ENCODE measurements around the gene NFAM1. TPM values are rescaled to one million over a fixed set of nuclear protein-coding genes. Genes with fewer than 3 reads are reported as not detected.

Gene NFAM1
- total and polyA plus RNA-seq, 2 of the 13 experiments (the other 11 are each of a cell fraction or from before 2014, with no cell fraction given) = 0.03 TPM; not detected in 1

DNA sequence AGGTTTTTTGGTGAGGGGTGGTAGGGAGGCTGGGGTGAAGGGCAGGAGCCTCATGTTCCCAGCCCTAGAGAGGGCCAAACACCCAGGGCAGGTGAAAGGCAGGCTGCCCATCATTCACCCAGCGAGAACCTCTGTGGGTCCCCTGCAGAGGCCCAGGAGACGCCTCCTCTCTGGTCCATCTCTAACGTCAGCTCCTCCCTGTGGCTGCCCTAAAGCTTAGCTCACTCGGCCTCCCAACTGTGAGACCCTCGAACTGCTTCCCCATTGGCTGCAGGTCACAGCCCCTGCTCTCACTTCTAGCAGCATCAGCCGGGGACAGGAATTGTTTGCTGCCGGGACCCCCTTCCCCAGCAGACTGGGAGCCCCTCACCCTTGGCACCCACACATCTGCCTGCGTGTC lies 615 bp upstream of the NFAM1 start:
- Histone ChIP-seq H3K4me3 (replicated peaks in 1 of 3; ENCODE audit: insufficient read depth in 1 of 3, low read depth in 2 of 3, low read length in 3 of 3) (no peak overlapping the region), H2AFZ (ENCODE audit: low read length) (no peak overlapping the region), H3K27me3 (ENCODE audit: control insufficient read depth in 1 of 2, insufficient read depth in 2 of 2, low read length in 2 of 2) (peaks cover 8 to 65% of the 10 kb centered on the region in 2 experiments), H3K36me3 (replicated peaks in 1 of 2; ENCODE audit: control insufficient read depth in 1 of 2, insufficient read depth in 2 of 2, low read length in 2 of 2) (no peaks in the 10 kb centered on the region), H4K20me1 (ENCODE audit: insufficient read depth, low read length) (no peaks in the 10 kb centered on the region), H3K9me3 (ENCODE audit: low read length) (no peaks in the 10 kb centered on the region), H3K79me2 (ENCODE audit: insufficient read depth, low read length) (no peaks in the 10 kb centered on the region), H3K4me2 (ENCODE audit: low read depth, low read length) (no peak overlapping the region), H3K4me1 (ENCODE audit: insufficient read depth, low read length) (peaks cover 20% of the 10 kb centered on the region), H3K27ac (ENCODE audit: extremely low read length, insufficient read depth, low read length) (no peak overlapping the region), H3K9ac (ENCODE audit: insufficient read depth, low read depth, low read length) (no peak overlapping the region)
- in situ Hi-C loops (cut with HindIII; ENCODE audit: extremely low pct_ligation_motif_present, low pct_unique_long_range_greater_than_20kb) (loop anchor here (25.0 kb wide), 1 partner anchor 471 kb away; the partner anchor contains the start of genes SEPTIN3 and SMIM45), intact Hi-C loops (cut with micrococcal nuclease; ENCODE audit: unreplicated experiment) (no loop called here)
- no peak for ATAC-seq
- ChIA-PET POLR2A (interaction anchor here (1.4 kb wide), 1 partner anchor 64 kb away, joined by 3 read pairs; no protein-coding TSS in a partner anchor), CTCF (ENCODE audit: low intra/inter-chr PET ratio, low total read pairs) (no interaction called here)
- DNase-seq (ENCODE audit: low spot score) = no peak
- no peak for FAIRE-seq
- no TSS peak for BruUV-seq (replicated peaks)
- no peak for TF ChIP-seq NCOA5 (CRISPR knock-in tag; IDR thresholded peaks at IDR 0.05)
- no peak for TF ChIP-seq AHR (CRISPR knock-in tag; IDR thresholded peaks at IDR 0.05)
- no peak for TF ChIP-seq MTF1 (CRISPR knock-in tag; IDR thresholded peaks at IDR 0.05)
- no peak for TF ChIP-seq ZNF264 (CRISPR knock-in tag; IDR thresholded peaks at IDR 0.05)
- no peak for TF ChIP-seq ZFY (CRISPR knock-in tag; IDR thresholded peaks at IDR 0.05)
- no peak for TF ChIP-seq NFYB (CRISPR knock-in tag; IDR thresholded peaks at IDR 0.05)
- TF ChIP-seq U2AF1 (optimal IDR thresholded peaks at IDR 0.05; ENCODE audit: low read depth, low read length) = no peak
- no peak for TF ChIP-seq ZNF878 (CRISPR knock-in tag; IDR thresholded peaks at IDR 0.05)
- TF ChIP-seq FOXA3 (CRISPR knock-in tag; IDR thresholded peaks at IDR 0.05) = no peak
- TF ChIP-seq, protein P1, sequence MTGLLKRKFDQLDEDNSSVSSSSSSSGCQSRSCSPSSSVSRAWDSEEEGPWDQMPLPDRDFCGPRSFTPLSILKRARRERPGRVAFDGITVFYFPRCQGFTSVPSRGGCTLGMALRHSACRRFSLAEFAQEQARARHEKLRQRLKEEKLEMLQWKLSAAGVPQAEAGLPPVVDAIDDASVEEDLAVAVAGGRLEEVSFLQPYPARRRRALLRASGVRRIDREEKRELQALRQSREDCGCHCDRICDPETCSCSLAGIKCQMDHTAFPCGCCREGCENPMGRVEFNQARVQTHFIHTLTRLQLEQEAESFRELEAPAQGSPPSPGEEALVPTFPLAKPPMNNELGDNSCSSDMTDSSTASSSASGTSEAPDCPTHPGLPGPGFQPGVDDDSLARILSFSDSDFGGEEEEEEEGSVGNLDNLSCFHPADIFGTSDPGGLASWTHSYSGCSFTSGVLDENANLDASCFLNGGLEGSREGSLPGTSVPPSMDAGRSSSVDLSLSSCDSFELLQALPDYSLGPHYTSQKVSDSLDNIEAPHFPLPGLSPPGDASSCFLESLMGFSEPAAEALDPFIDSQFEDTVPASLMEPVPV (CRISPR knock-in tag; IDR thresholded peaks at IDR 0.05) = no peak
- no peak for TF ChIP-seq ZNF773 (CRISPR knock-in tag; IDR thresholded peaks at IDR 0.05; ENCODE audit: borderline replicate concordance)
- no peak for TF ChIP-seq ZNF562 (CRISPR knock-in tag; IDR thresholded peaks at IDR 0.05; ENCODE audit: borderline replicate concordance)
- TF ChIP-seq, protein P2, sequence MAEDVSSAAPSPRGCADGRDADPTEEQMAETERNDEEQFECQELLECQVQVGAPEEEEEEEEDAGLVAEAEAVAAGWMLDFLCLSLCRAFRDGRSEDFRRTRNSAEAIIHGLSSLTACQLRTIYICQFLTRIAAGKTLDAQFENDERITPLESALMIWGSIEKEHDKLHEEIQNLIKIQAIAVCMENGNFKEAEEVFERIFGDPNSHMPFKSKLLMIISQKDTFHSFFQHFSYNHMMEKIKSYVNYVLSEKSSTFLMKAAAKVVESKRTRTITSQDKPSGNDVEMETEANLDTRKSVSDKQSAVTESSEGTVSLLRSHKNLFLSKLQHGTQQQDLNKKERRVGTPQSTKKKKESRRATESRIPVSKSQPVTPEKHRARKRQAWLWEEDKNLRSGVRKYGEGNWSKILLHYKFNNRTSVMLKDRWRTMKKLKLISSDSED (CRISPR knock-in tag; IDR thresholded peaks at IDR 0.05) = no peak
- no peak for TF ChIP-seq KMT2B (CRISPR knock-in tag; IDR thresholded peaks at IDR 0.05)
- TF ChIP-seq DPF2 (CRISPR knock-in tag; IDR thresholded peaks at IDR 0.05; ENCODE audit: borderline replicate concordance, low read depth) = no peak
- 30% methylated on average over 7 of the region's 8 CpGs for WGBS (ENCODE audit: low lambda C conversion rate)
